Measurements from ENCODE around the gene STARD6.

The STARD6 gene

GRCh38 chr18:54279477-54280219 is 78.0 kb downstream of the STARD6 start:
- H3K4me3 ChIP-seq (ENCODE audit: severe bottlenecking) = no peak overlapping the region
- H3K9me3 ChIP-seq (ENCODE audit: severe bottlenecking) = no peaks in the 10 kb centered on the region
- DNase-seq (ENCODE audit: low spot score) (no peak), ATAC-seq (ENCODE audit: low read depth) (no peak)
- no peak for TF ChIP-seq CTCF (IDR thresholded peaks at IDR 0.05; ENCODE audit: poor library complexity, severe bottlenecking)
- H3K27me3 ChIP-seq (ENCODE audit: insufficient read depth, poor library complexity, severe bottlenecking) = no peaks in the 10 kb centered on the region
- no peaks in the 10 kb centered on the region for H3K4me1 ChIP-seq (ENCODE audit: insufficient read depth, poor library complexity, severe bottlenecking)
- no peak overlapping the region for H3K27ac ChIP-seq (ENCODE audit: poor library complexity, severe bottlenecking)
- H3K36me3 ChIP-seq (ENCODE audit: low read depth) = peaks cover 71% of the 10 kb centered on the region

GRCh38 chr18:54278615-54279014 is 79.0 kb downstream of the STARD6 start:
- Histone ChIP-seq H3K27ac (ENCODE audit: poor library complexity, severe bottlenecking) (no peak overlapping the region), H3K4me1 (ENCODE audit: insufficient read depth, poor library complexity, severe bottlenecking) (no peaks in the 10 kb centered on the region), H3K9me3 (ENCODE audit: severe bottlenecking) (no peaks in the 10 kb centered on the region), H3K36me3 (ENCODE audit: low read depth) (peaks cover 71% of the 10 kb centered on the region), H3K27me3 (ENCODE audit: insufficient read depth, poor library complexity, severe bottlenecking) (no peaks in the 10 kb centered on the region), H3K4me3 (ENCODE audit: severe bottlenecking) (no peak overlapping the region)
- ATAC-seq (ENCODE audit: low read depth) (no peak), DNase-seq (ENCODE audit: low spot score) (no peak)
- no peak for TF ChIP-seq CTCF (IDR thresholded peaks at IDR 0.05; ENCODE audit: poor library complexity, severe bottlenecking)

GRCh38 chr18:54277899-54278298 is 79.8 kb downstream of the STARD6 start:
- H3K27me3 ChIP-seq (ENCODE audit: insufficient read depth, poor library complexity, severe bottlenecking) = no peaks in the 10 kb centered on the region
- TF ChIP-seq CTCF (IDR thresholded peaks at IDR 0.05; ENCODE audit: poor library complexity, severe bottlenecking) = no peak
- H3K36me3 ChIP-seq (ENCODE audit: low read depth) = peaks cover 66% of the 10 kb centered on the region
- no peak for ATAC-seq (ENCODE audit: low read depth)
- DNase-seq (ENCODE audit: low spot score) = no peak
- H3K9me3 ChIP-seq (ENCODE audit: severe bottlenecking) = no peaks in the 10 kb centered on the region
- H3K4me1 ChIP-seq (ENCODE audit: insufficient read depth, poor library complexity, severe bottlenecking) = no peaks in the 10 kb centered on the region
- no peak overlapping the region for H3K27ac ChIP-seq (ENCODE audit: poor library complexity, severe bottlenecking)
- no peak overlapping the region for H3K4me3 ChIP-seq (ENCODE audit: severe bottlenecking)

All from RWPE2 (cell line).